H9 (cell line): ENCODE results near the gene KATNB1. TPM values are rescaled to one million over a fixed set of nuclear protein-coding genes. Genes with fewer than 3 reads are reported as not detected.
A peak's percentile ranks its signal among the peaks of the same experiment; 100 is the strongest.

Source experiments
- DNase-seq: peaks from one replicate; pipeline ENCODE4 v3.0.0-alpha.2; 2017
- H2AFZ ChIP-seq: one replicate; pipeline ENCODE4 v1.6.1; 2013; ENCODE audit warnings: mild to moderate bottlenecking, low read length, control low read depth, moderate library complexity
- H2AK5ac ChIP-seq: 2 replicates; pipeline ENCODE4 v1.6.1; 2013; ENCODE audit warnings: low read length, control low read depth, mixed read lengths; ENCODE audit not compliant: insufficient read length
- H2BK120ac ChIP-seq: one replicate; pipeline ENCODE4 v1.6.1; 2013; ENCODE audit warnings: low read depth, mild to moderate bottlenecking, low read length, control low read depth, inconsistent platforms; ENCODE audit not compliant: poor library complexity, severe bottlenecking
- H2BK12ac ChIP-seq: 2 replicates; pipeline ENCODE4 v1.6.1; 2013; ENCODE audit warnings: low read length, control low read depth, mixed read lengths, low read depth; ENCODE audit not compliant: insufficient read length
- H2BK15ac ChIP-seq: 2 replicates; pipeline ENCODE4 v1.6.1; 2013; ENCODE audit warnings: low read depth, low read length, control low read depth
- H2BK20ac ChIP-seq: one replicate; pipeline ENCODE4 v1.6.1; 2013; ENCODE audit warnings: low read depth, mild to moderate bottlenecking, low read length, control low read depth, inconsistent platforms; ENCODE audit not compliant: poor library complexity, severe bottlenecking
- H2BK5ac ChIP-seq: 2 replicates; pipeline ENCODE4 v1.6.1; 2013; ENCODE audit warnings: low read length, control low read depth, mixed read lengths; ENCODE audit not compliant: insufficient read length
- H3K14ac ChIP-seq: 2 replicates; pipeline ENCODE4 v1.6.1; 2013; ENCODE audit warnings: low read length, control low read depth; ENCODE audit not compliant: insufficient read depth
- H3K18ac ChIP-seq: 2 replicates; pipeline ENCODE4 v1.6.1; 2013; ENCODE audit warnings: low read depth, mild to moderate bottlenecking, mixed read lengths, low read length, control low read depth; ENCODE audit not compliant: insufficient read length
- H3K23ac ChIP-seq: 2 replicates; pipeline ENCODE4 v1.6.1; 2013; ENCODE audit warnings: low read length, control low read depth, mixed read lengths, low read depth; ENCODE audit not compliant: insufficient read length
- H3K23me2 ChIP-seq: 2 replicates; pipeline ENCODE4 v1.6.1; 2013; ENCODE audit warnings: low read depth, mild to moderate bottlenecking, mixed read lengths, low read length, control low read depth; ENCODE audit not compliant: insufficient read length, poor library complexity, severe bottlenecking
- H3K27ac ChIP-seq: 2 replicates; pipeline ENCODE4 v1.5.1; 2013; ENCODE audit warnings: low read length, control low read depth, mixed read lengths, low read depth; ENCODE audit not compliant: insufficient read length
- H3K27me3 ChIP-seq: 2 replicates; pipeline ENCODE4 v1.6.1; 2013; ENCODE audit warnings: low read length, control low read depth, inconsistent platforms; ENCODE audit not compliant: insufficient read depth
- H3K4ac ChIP-seq: 2 replicates; pipeline ENCODE4 v1.6.1; 2013; ENCODE audit warnings: low read depth, mild to moderate bottlenecking, control low read depth, inconsistent platforms, low read length, moderate library complexity
- H3K4me1 ChIP-seq: 2 replicates; pipeline ENCODE4 v1.6.1; 2013; ENCODE audit warnings: low read length, control low read depth, inconsistent platforms; ENCODE audit not compliant: insufficient read depth
- H3K4me2 ChIP-seq: 2 replicates; pipeline ENCODE4 v1.6.1; 2013; ENCODE audit warnings: low read length, control low read depth, mixed read lengths; ENCODE audit not compliant: insufficient read length, insufficient read depth
- H3K56ac ChIP-seq: 2 replicates; pipeline ENCODE4 v1.6.1; 2013; ENCODE audit warnings: low read depth, mild to moderate bottlenecking, mixed read lengths, low read length, control low read depth; ENCODE audit not compliant: insufficient read length
- H3K79me1 ChIP-seq: 2 replicates; pipeline ENCODE4 v1.6.1; 2013; ENCODE audit warnings: low read depth, mild to moderate bottlenecking, moderate library complexity, low read length, control low read depth, inconsistent platforms; ENCODE audit not compliant: insufficient read depth, poor library complexity, severe bottlenecking
- H3K79me2 ChIP-seq: 2 replicates; pipeline ENCODE4 v1.6.1; 2013; ENCODE audit warnings: low read length, control low read depth, inconsistent platforms; ENCODE audit not compliant: insufficient read depth
- H3K9ac ChIP-seq: 2 replicates; pipeline ENCODE4 v1.6.1; 2013; ENCODE audit warnings: low read length, control low read depth, mixed read lengths; ENCODE audit not compliant: insufficient read length; ENCODE audit errors: extremely low read depth
- H3K9me3 ChIP-seq: one replicate; pipeline ENCODE4 v1.6.1; 2013; ENCODE audit warnings: low read depth, low read length, inconsistent platforms; ENCODE audit not compliant: control insufficient read depth
- H3T11ph ChIP-seq: one replicate; pipeline ENCODE4 v1.6.1; 2013; ENCODE audit warnings: mild to moderate bottlenecking, low read length, control low read depth, inconsistent platforms
- H4K20me1 ChIP-seq: one replicate; pipeline ENCODE4 v1.6.1; 2013; ENCODE audit not compliant: control insufficient read depth, insufficient read length, insufficient read depth
- H4K5ac ChIP-seq: 2 replicates; pipeline ENCODE4 v1.6.1; 2013; ENCODE audit warnings: low read depth, mild to moderate bottlenecking, mixed read lengths, low read length, control low read depth; ENCODE audit not compliant: insufficient read length
- H4K8ac ChIP-seq: replicated peaks from 2 replicates; pipeline ENCODE4 v1.6.1; 2013; ENCODE audit warnings: low read length, control low read depth, mixed read lengths, low read depth; ENCODE audit not compliant: insufficient read length
- H4K91ac ChIP-seq: 2 replicates; pipeline ENCODE4 v1.6.1; 2013; ENCODE audit warnings: low read depth, mild to moderate bottlenecking, moderate library complexity, mixed read lengths, low read length, control low read depth; ENCODE audit not compliant: insufficient read length
- H3K27ac Mint-ChIP-seq, 3 experiments: 2 replicates in 2 of 3; 3 replicates in 1 of 3; pipeline ENCODE4 v1.8.0; 2020 to 2021; ENCODE audit warnings: mixed read lengths in 3 of 3, mild to moderate bottlenecking in 1 of 3, moderate library complexity in 1 of 3
- H3K27me3 Mint-ChIP-seq: 2 replicates; pipeline ENCODE4 v1.8.0; 2021; ENCODE audit warnings: low read depth, mild to moderate bottlenecking, moderate library complexity, mixed read lengths
- H3K36me3 Mint-ChIP-seq, 3 experiments: 2 replicates in 2 of 3; 3 replicates in 1 of 3; pipeline ENCODE4 v1.8.0; 2020 to 2021; ENCODE audit warnings: low read depth in 3 of 3, mixed read lengths in 3 of 3; ENCODE audit not compliant: insufficient read depth in 1 of 3
- H3K4me1 Mint-ChIP-seq, 2 experiments: 2 replicates each; pipeline ENCODE4 v1.8.0; 2020; ENCODE audit warnings: mixed read lengths in 2 of 2
- H3K4me3 Mint-ChIP-seq, 2 experiments: 2 replicates in 1 of 2; 3 replicates in 1 of 2; pipeline ENCODE4 v1.8.0; 2020 to 2021; ENCODE audit warnings: mild to moderate bottlenecking in 2 of 2, mixed read lengths in 2 of 2, moderate library complexity in 1 of 2
- H3K9me3 Mint-ChIP-seq, 2 experiments: 2 replicates in 1 of 2; 3 replicates in 1 of 2; pipeline ENCODE4 v1.8.0; 2020; ENCODE audit warnings: mild to moderate bottlenecking in 2 of 2, mixed read lengths in 2 of 2, moderate library complexity in 1 of 2
- CTCF ChIP-seq: fragments of 200-600 bp; sonication (generic); conservative IDR thresholded peaks from 3 replicates; pipeline ENCODE4 v1.8.0; 2021; ENCODE audit warnings: antibody characterized with exemption, mild to moderate bottlenecking
- WGBS: extraction: QIAGEN DNeasy Blood & Tissue Kit; methylation state at CpG from one replicate; pipeline ENCODE4 v1.1.7; 2013; ENCODE audit warnings: missing lambda C conversion rate, low lambda C conversion rate, mixed read lengths; ENCODE audit not compliant: insufficient read length; ENCODE audit errors: extremely low coverage; 5-methylcytosine and 5-hydroxymethylcytosine counted together
- total RNA-seq: library from RNA; stranded (reverse); gene quantifications from 2 replicates; pipeline ENCODE4 v1.2.1, GENCODE V29; 2021

KATNB1 gene
- total RNA-seq, 1 experiment from 2014 or later: 29.9 TPM

GRCh38 chr16:57688987-57689761, 46.4 kb upstream of the KATNB1 start:
- H3K18ac ChIP-seq: no peak overlapping the region
- H3K56ac ChIP-seq: no peak overlapping the region
- no peaks in the 10 kb centered on the region for H4K20me1 ChIP-seq
- H4K8ac ChIP-seq: no peak overlapping the region
- no peak overlapping the region for H2AK5ac ChIP-seq
- H3K9me3 Mint-ChIP-seq: no peaks in the 10 kb centered on the region
- H2AFZ ChIP-seq: no peak overlapping the region
- peaks cover 3 to 16% of the 10 kb centered on the region in 2 experiments; a peak in 3 of 4 replicates for H3K4me1 Mint-ChIP-seq
- no peak overlapping the region for H2BK12ac ChIP-seq
- no peak overlapping the region for H2BK15ac ChIP-seq
- no peak overlapping the region for H3K4me2 ChIP-seq
- peaks cover 6% of the 10 kb centered on the region for H3K27me3 Mint-ChIP-seq
- H3K23ac ChIP-seq: no peak overlapping the region
- no CpG with 5 or more reads among the region's 15 CpGs for WGBS
- DNase-seq: no peak
- H3K27ac ChIP-seq: no peak overlapping the region
- no peaks in the 10 kb centered on the region for H3K79me1 ChIP-seq
- no peak overlapping the region for H4K91ac ChIP-seq
- H3K4me3 Mint-ChIP-seq: no peak overlapping the region
- no peak overlapping the region for H3K4ac ChIP-seq
- H3K36me3 Mint-ChIP-seq: no peaks in the 10 kb centered on the region
- no peak overlapping the region for H2BK5ac ChIP-seq
- no peak overlapping the region for H3K14ac ChIP-seq
- H3K23me2 ChIP-seq: no peaks in the 10 kb centered on the region
- H3K4me1 ChIP-seq: no peaks in the 10 kb centered on the region
- H2BK120ac ChIP-seq: no peak overlapping the region
- no peak for TF ChIP-seq CTCF
- H4K5ac ChIP-seq: no peak overlapping the region
- no peak overlapping the region for H2BK20ac ChIP-seq
- no peaks in the 10 kb centered on the region for H3K27me3 ChIP-seq
- H3K79me2 ChIP-seq: no peaks in the 10 kb centered on the region
- H3K27ac Mint-ChIP-seq: peak overlapping the region in 2 of 3 experiments; percentile 13 to 30; a peak in 3 of 7 replicates
- H3K9ac ChIP-seq: no peak overlapping the region
- H3K9me3 ChIP-seq: no peaks in the 10 kb centered on the region
- no peak overlapping the region for H3T11ph ChIP-seq
